ENCODE data around the gene TACC2. TPM values are rescaled to one million over a fixed set of nuclear protein-coding genes. Genes with fewer than 3 reads are reported as not detected.

The TACC2 gene
- total and polyA plus RNA-seq, 8 donors, result 17.9 to 43.6 (median 23.6) TPM

DNA sequence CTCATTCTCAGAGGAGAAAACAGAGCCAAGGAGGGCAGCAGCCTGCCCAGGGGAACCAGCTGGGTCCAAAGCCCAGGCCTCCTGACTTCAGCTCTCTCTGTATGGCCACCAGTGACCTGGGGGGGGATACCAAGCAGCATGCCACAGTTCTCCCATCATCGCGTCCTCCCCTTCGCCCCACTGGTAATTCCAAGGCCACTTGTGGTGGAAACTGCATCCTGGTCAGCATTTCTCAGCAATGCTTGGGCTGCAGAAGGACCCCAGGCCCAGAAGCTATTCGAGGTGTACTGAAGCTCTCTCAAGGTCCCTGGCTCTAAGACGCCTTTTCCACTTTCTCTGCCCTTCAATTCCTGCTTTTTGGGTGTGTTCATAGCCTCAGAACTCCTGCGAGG lies 309.2 kb downstream of the TACC2 start:
- no peak for TF ChIP-seq CTCF (IDR thresholded peaks at IDR 0.05)
- FAIRE-seq, result no peak
- ATAC-seq, result no peak
- Histone ChIP-seq H3K36me3 (no peaks in the 10 kb centered on the region), H3K27ac (no peak overlapping the region), H3K27me3 (no peaks in the 10 kb centered on the region), H3K4me3 (no peak overlapping the region), H3K9me3 (no peaks in the 10 kb centered on the region), H3K4me1 (peaks cover 0 to 5% (median 0%) of the 10 kb centered on the region in 3 donors)
- 64 to 68% methylated on average over 6 of the region's 6 CpGs for WGBS, 2 donors
- intact Hi-C loops (cut with DNase I), result loop anchor here in 2 of 3 donors (5.0 to 10.0 kb wide), 2 partner anchors 139 to 267 kb away; partner anchors contain the start of gene DMBT1 (in 1 of the 2)
- no peak for DNase-seq

- Histone ChIP-seq H3K27ac (no peak overlapping the region), H3K9me3 (no peaks in the 10 kb centered on the region), H3K4me3 (peak overlapping the region in 1 of 4 donors; percentile 13), H3K27me3 (no peaks in the 10 kb centered on the region), H3K36me3 (no peaks in the 10 kb centered on the region), H3K4me1 (peaks cover 0 to 5% (median 0%) of the 10 kb centered on the region in 3 donors)
- FAIRE-seq, result peak; percentile 74
- peak; percentile 95 to 98 (median 98) for ATAC-seq
- WGBS, 2 donors, result 21 to 26% methylated on average over 15 of the region's 15 CpGs
- DNase-seq, result peak in 5 of 6 donors; percentile 53 to 85 (median 74)
- intact Hi-C loops (cut with DNase I), result loop anchor here in 2 of 3 donors (5.0 to 10.0 kb wide), 2 partner anchors 139 to 266 kb away; partner anchors contain the start of gene DMBT1 (in 1 of the 2)
- peak; percentile 81 to 92 (median 84) for TF ChIP-seq CTCF (IDR thresholded peaks at IDR 0.05)
Observed at GRCh38 chr10:122298598-122299301, 309.8 kb downstream of the TACC2 start.

DNA sequence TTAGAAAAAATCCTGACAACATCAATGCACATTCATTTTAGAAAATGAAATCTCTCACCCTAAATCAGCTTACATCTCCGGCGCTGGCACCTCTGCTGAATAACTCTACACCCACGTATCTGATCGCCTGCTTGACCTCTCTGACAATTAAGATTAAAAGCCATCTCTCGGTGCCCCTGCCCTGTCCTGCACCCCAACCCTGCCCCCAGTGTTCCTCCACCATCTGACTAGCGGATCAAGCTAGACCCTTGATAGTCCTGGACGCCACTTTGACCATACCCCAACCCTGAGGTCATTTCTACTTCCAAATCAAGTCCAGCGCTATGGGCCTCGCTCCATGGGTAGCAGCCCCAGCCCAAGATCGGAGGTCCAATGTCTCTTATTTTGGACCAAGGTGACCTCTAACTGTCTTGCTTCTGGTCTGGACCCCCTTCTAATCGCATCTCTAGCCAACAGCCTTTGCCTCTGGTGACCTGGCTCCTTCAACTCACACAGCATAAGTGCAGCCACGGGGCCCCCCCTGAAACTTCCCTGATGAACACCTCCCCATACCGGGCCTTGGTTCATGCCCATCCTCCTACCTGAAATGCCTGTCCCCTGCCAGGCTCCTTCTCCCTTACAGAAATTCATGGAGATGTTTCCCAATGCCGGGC lies 310.6 kb downstream of the TACC2 start:
- FAIRE-seq, result no peak

DNA sequence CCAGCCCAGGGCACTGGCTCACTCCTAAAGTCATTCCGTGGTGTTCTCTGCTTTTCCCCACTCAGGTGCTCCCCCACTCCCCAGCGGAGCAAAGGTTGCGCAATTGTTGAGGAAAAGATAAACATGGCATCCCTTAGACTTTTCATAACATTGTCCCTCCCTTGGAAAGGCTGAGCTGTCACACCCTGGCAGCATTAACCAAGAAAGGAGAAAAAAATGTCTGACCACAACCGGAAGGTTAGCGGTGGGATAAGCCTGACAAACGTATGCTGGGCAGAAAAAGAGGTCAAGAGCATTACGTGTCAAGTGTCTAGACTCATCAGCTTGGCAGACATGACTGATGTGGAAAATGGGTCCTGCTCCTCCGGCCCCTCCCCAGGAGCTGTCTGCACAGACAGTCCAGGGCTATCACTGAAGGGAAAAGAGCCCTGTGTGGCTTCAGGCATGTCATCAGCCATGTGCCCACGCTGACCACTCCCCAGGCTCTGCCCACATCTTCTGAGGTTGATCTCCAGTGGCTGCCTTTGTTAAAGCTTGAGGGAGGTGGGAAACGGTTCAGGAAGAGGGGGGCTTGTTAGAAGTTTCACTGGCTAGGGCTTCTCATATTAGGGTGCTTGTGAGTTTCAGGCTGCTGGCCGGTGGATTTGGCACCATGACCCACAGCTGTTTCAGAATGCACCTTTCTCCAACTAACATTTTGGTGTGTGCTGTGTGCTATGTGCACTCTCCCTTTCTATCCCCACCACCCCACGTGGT lies 312.3 kb downstream of the TACC2 start:
- Histone ChIP-seq H3K36me3 (no peaks in the 10 kb centered on the region), H3K4me3 (no peak overlapping the region), H3K27me3 (no peaks in the 10 kb centered on the region), H3K4me1 (peaks cover 0 to 5% (median 0%) of the 10 kb centered on the region in 3 donors), H3K27ac (no peak overlapping the region), H3K9me3 (no peaks in the 10 kb centered on the region)
- intact Hi-C loops (cut with DNase I), result no loop called here
- ATAC-seq (peak in 2 of 4 donors; percentile 7 to 29), DNase-seq (peak in 1 of 6 donors; percentile 15), FAIRE-seq (no peak)
- 54 to 58% methylated on average over 12 of the region's 12 CpGs for WGBS, 2 donors
- no peak for TF ChIP-seq CTCF (IDR thresholded peaks at IDR 0.05)

More for the DNA sequence above, 310.6 kb downstream of the TACC2 start:
- Histone ChIP-seq H3K27me3 (no peaks in the 10 kb centered on the region), H3K4me1 (peaks cover 0 to 5% (median 0%) of the 10 kb centered on the region in 3 donors), H3K36me3 (no peaks in the 10 kb centered on the region), H3K27ac (no peak overlapping the region), H3K4me3 (no peak overlapping the region), H3K9me3 (no peaks in the 10 kb centered on the region)
- no peak for ATAC-seq
- intact Hi-C loops (cut with DNase I), result loop anchor here in 2 of 3 donors (5.0 to 10.0 kb wide), 2 partner anchors 138 to 265 kb away; partner anchors contain the start of gene DMBT1 (in 1 of the 2)
- no peak for TF ChIP-seq CTCF (IDR thresholded peaks at IDR 0.05)
- 74 to 83% methylated on average over 14 of the region's 14 CpGs for WGBS, 2 donors
- DNase-seq, result no peak

All from pancreas (tissue), 10 donors.